ENCODE results near the gene FOCAD.

FOCAD gene

GRCh38 chr9:20832775-20833174 lies 148.7 kb downstream of the FOCAD start:
- TF ChIP-seq BACH2 (CRISPR knock-in tag; IDR thresholded peaks at IDR 0.05; ENCODE audit: borderline replicate concordance) (no peak), TOX (CRISPR knock-in tag; IDR thresholded peaks at IDR 0.05; ENCODE audit: borderline replicate concordance) (no peak), ZNF8 (CRISPR knock-in tag; IDR thresholded peaks at IDR 0.05) (no peak), ESRRG (CRISPR knock-in tag; IDR thresholded peaks at IDR 0.05) (no peak), ZNF70 (CRISPR knock-in tag; IDR thresholded peaks at IDR 0.05) (no peak), PATZ1 (CRISPR knock-in tag; IDR thresholded peaks at IDR 0.05; ENCODE audit: borderline replicate concordance) (no peak), SNAI2 (CRISPR knock-in tag; IDR thresholded peaks at IDR 0.05) (no peak), ZC3H10 (CRISPR knock-in tag; IDR thresholded peaks at IDR 0.05) (no peak), POU6F1 (CRISPR knock-in tag; IDR thresholded peaks at IDR 0.05; ENCODE audit: borderline replicate concordance, low read depth) (no peak), CSDC2 (CRISPR knock-in tag; IDR thresholded peaks at IDR 0.05) (no peak), ARNTL (CRISPR knock-in tag; IDR thresholded peaks at IDR 0.05; ENCODE audit: borderline replicate concordance, low read depth) (no peak), OSR1 (CRISPR knock-in tag; IDR thresholded peaks at IDR 0.05) (no peak), CSRNP3 (CRISPR knock-in tag; IDR thresholded peaks at IDR 0.05) (no peak), ZFP30 (CRISPR knock-in tag; IDR thresholded peaks at IDR 0.05) (no peak), GLIS3 (CRISPR knock-in tag; IDR thresholded peaks at IDR 0.05) (no peak), ISL1 (CRISPR knock-in tag; IDR thresholded peaks at IDR 0.05) (no peak)
- no peak for ATAC-seq

- no peak for ATAC-seq
- TF ChIP-seq GLIS3 (CRISPR knock-in tag; IDR thresholded peaks at IDR 0.05) = no peak
- no peak for TF ChIP-seq ZNF70 (CRISPR knock-in tag; IDR thresholded peaks at IDR 0.05)
- TF ChIP-seq OSR1 (CRISPR knock-in tag; IDR thresholded peaks at IDR 0.05) = no peak
- TF ChIP-seq CREB5 (CRISPR knock-in tag; IDR thresholded peaks at IDR 0.05; ENCODE audit: low read depth) = no peak
- no peak for TF ChIP-seq PATZ1 (CRISPR knock-in tag; IDR thresholded peaks at IDR 0.05; ENCODE audit: borderline replicate concordance)
- no peak for TF ChIP-seq SNAI2 (CRISPR knock-in tag; IDR thresholded peaks at IDR 0.05)
- TF ChIP-seq TCF4 (CRISPR knock-in tag; IDR thresholded peaks at IDR 0.05; ENCODE audit: borderline replicate concordance) = no peak
- TF ChIP-seq ISL1 (CRISPR knock-in tag; IDR thresholded peaks at IDR 0.05) = no peak
These were observed 151.6 kb downstream of the FOCAD start for GRCh38 chr9:20835377-20836286.

GRCh38 chr9:20837166-20837565 lies 153.1 kb downstream of the FOCAD start:
- no peak for ATAC-seq
- TF ChIP-seq POU6F1 (CRISPR knock-in tag; IDR thresholded peaks at IDR 0.05; ENCODE audit: borderline replicate concordance, low read depth) (no peak), OSR1 (CRISPR knock-in tag; IDR thresholded peaks at IDR 0.05) (no peak), ZNF8 (CRISPR knock-in tag; IDR thresholded peaks at IDR 0.05) (no peak), TCF4 (CRISPR knock-in tag; IDR thresholded peaks at IDR 0.05; ENCODE audit: borderline replicate concordance) (no peak), RARB (CRISPR knock-in tag; IDR thresholded peaks at IDR 0.05) (no peak), TOX (CRISPR knock-in tag; IDR thresholded peaks at IDR 0.05; ENCODE audit: borderline replicate concordance) (no peak), PATZ1 (CRISPR knock-in tag; IDR thresholded peaks at IDR 0.05; ENCODE audit: borderline replicate concordance) (no peak), BACH2 (CRISPR knock-in tag; IDR thresholded peaks at IDR 0.05; ENCODE audit: borderline replicate concordance) (no peak), ISL1 (CRISPR knock-in tag; IDR thresholded peaks at IDR 0.05) (no peak), ZNF70 (CRISPR knock-in tag; IDR thresholded peaks at IDR 0.05) (no peak), GLIS3 (CRISPR knock-in tag; IDR thresholded peaks at IDR 0.05) (no peak)

All from SK-N-SH treated with all-trans-retinoic acid at 6 μM for 48 hours (cell line).